HG02870 (cell line): ENCODE data around the gene ALG6.
A peak's percentile ranks its signal among the peaks of the same experiment; 100 is the strongest.
"Not testable (repeated sequence)": the region's sequence is repeated elsewhere in the genome, so short reads cannot be mapped to it uniquely, and the experiment has no call there.

ENCODE experiments used
- ATAC-seq: cut with Tn5 transposase; IDR thresholded peaks from one replicate; pipeline ENCODE4 v1.9.1; 2021; ENCODE audit warnings: mild to moderate bottlenecking, moderate library complexity; ENCODE audit not compliant: unreplicated experiment

ALG6 gene

GRCh38 chr1:63328122-63328521 is 39.3 kb upstream of the ALG6 start:
- no peak for ATAC-seq

GRCh38 chr1:63328781-63329180 is 38.6 kb upstream of the ALG6 start:
- ATAC-seq, result no peak

GRCh38 chr1:63329621-63330330 is 37.7 kb upstream of the ALG6 start:
- ATAC-seq, result no peak

GRCh38 chr1:63330331-63330916 is 37.0 kb upstream of the ALG6 start:
- ATAC-seq, result no peak

GRCh38 chr1:63342402-63342801 is 25.0 kb upstream of the ALG6 start:
- no peak for ATAC-seq

- ATAC-seq, result no peak
Observed at GRCh38 chr1:63343922-63344321, 23.5 kb upstream of the ALG6 start.

GRCh38 chr1:63350320-63350719 is 17.1 kb upstream of the ALG6 start:
- no peak for ATAC-seq

- ATAC-seq, result no peak
Observed at GRCh38 chr1:63352736-63353135, 14.7 kb upstream of the ALG6 start.

- not testable (repeated sequence) for ATAC-seq
Observed at GRCh38 chr1:63356234-63356633, 11.2 kb upstream of the ALG6 start.

- ATAC-seq, result no peak
Observed at GRCh38 chr1:63359561-63359960, 7.9 kb upstream of the ALG6 start.

- ATAC-seq, result no peak
Observed at GRCh38 chr1:63362073-63362472, 5.4 kb upstream of the ALG6 start.

GRCh38 chr1:63362578-63362977 is 4.8 kb upstream of the ALG6 start:
- no peak for ATAC-seq

GRCh38 chr1:63363014-63363413 is 4.4 kb upstream of the ALG6 start:
- ATAC-seq, result no peak

GRCh38 chr1:63366908-63367214 is 566 bp upstream of the ALG6 start:
- ATAC-seq, result no peak

- ATAC-seq, result peak; percentile 15
Observed at GRCh38 chr1:63368131-63368530, 704 bp downstream of the ALG6 start.

- no peak for ATAC-seq
Observed at GRCh38 chr1:63379583-63379982, 12.2 kb downstream of the ALG6 start.

GRCh38 chr1:63381741-63382140 is 14.3 kb downstream of the ALG6 start:
- ATAC-seq, result no peak

- ATAC-seq, result no peak
Observed at GRCh38 chr1:63401945-63402344, 34.5 kb downstream of the ALG6 start.

GRCh38 chr1:63403386-63403785 is 36.0 kb downstream of the ALG6 start:
- no peak for ATAC-seq

- no peak for ATAC-seq
Observed at GRCh38 chr1:63405021-63405420, 37.6 kb downstream of the ALG6 start.

- ATAC-seq, result no peak
Observed at GRCh38 chr1:63405987-63406386, 38.6 kb downstream of the ALG6 start.

GRCh38 chr1:63407002-63407401 is 39.6 kb downstream of the ALG6 start:
- ATAC-seq, result no peak

GRCh38 chr1:63408331-63408730 is 40.9 kb downstream of the ALG6 start:
- ATAC-seq, result no peak
